ENCODE measurements around the gene PTPN6.

DNA sequence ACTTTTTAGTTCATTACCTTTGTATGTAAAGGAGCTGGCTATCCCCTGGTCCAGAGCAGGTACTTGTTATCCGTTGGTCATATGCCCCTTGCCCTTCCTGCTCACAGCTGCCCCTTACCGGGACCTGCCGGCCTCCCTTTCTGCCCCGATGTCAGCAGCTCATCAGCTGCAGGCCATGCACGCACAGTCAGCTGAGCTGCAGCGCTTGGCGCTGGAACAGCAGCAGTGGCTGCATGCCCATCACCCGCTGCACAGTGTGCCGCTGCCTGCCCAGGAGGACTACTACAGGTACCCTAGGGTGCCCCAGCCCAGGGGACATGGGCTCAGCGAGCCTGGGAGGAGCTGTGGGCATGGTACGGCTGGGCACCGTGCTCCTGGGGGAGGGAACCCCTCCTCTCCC lies 9.9 kb upstream of the PTPN6 start:
- TF ChIP-seq CTCF (conservative IDR thresholded peaks at IDR 0.05; ENCODE audit: low read depth, low read length): no peak
- no peak for TF ChIP-seq EZH2 (IDR thresholded peaks at IDR 0.05; ENCODE audit: borderline replicate concordance, low read depth, low read length, poor library complexity, severe bottlenecking)

Measured in A673 (cell line).